ENCODE measurements around the gene ADGRD2.

Gene ADGRD2

GRCh38 chr9:124514125-124514524 is 63.9 kb downstream of the ADGRD2 start:
- DNase-seq: no peak

GRCh38 chr9:124514874-124515273 is 64.6 kb downstream of the ADGRD2 start:
- DNase-seq: no peak

- no peak for DNase-seq
Measured at GRCh38 chr9:124517600-124517999, 67.3 kb downstream of the ADGRD2 start.

GRCh38 chr9:124518116-124518515 is 67.9 kb downstream of the ADGRD2 start:
- DNase-seq: no peak

- DNase-seq: no peak
Measured at GRCh38 chr9:124520206-124520596, 70.0 kb downstream of the ADGRD2 start.

GRCh38 chr9:124521142-124521541 is 70.9 kb downstream of the ADGRD2 start:
- DNase-seq: no peak

GRCh38 chr9:124522121-124523098 is 72.2 kb downstream of the ADGRD2 start:
- DNase-seq: no peak

GRCh38 chr9:124526174-124526573 is 75.9 kb downstream of the ADGRD2 start:
- DNase-seq: no peak

GRCh38 chr9:124527781-124528180 is 77.5 kb downstream of the ADGRD2 start:
- no peak for DNase-seq

Data from CD4-positive, alpha-beta T cell treated with Interferon alpha-2 for 1 hour (primary cell).